Measurements from ENCODE around the gene NFE2L1. TPM values are rescaled to one million over a fixed set of nuclear protein-coding genes. Genes with fewer than 3 reads are reported as not detected.

Gene NFE2L1
- total RNA-seq (2022; extraction: Qiagen RNA extraction), result 102 to 125 TPM (median 120 TPM) in 5 replicates

DNA sequence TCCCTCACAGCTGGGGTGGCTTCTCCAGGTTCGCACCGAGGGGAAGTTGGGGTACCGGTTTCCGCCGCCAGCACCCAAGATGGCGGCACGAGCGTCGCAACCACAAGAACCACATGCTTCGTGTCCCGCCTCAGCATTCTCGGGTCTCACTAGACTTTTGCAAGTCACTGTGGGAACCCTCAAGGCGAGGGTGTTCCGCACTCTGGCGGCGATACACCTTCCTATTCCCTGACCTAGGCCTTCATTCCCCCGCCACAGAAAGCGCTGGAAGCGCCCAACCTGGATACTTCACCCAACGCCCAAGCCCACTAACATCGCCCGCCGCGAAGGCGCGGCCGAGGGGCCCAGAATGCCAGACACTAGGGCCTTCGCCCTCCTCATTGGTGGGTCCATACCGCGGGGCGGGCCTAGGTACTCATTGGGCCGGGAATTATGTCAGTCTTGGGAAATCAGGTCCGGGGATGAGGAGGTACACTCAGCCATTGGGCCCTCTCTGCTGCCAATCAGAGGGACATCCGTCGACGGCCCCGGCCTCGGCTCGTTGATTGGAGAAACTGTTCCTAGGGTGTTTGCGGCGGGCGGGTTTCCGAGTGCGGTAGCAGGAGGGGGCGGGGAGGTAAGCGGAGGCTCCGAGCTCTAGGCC, at the start of gene NFE2L1:
NFE2L1 (plus strand) TSS at position 619 of the 643 bp plus-strand sequence. CDS start 2,760 bp downstream, outside the sequence.

DNA sequence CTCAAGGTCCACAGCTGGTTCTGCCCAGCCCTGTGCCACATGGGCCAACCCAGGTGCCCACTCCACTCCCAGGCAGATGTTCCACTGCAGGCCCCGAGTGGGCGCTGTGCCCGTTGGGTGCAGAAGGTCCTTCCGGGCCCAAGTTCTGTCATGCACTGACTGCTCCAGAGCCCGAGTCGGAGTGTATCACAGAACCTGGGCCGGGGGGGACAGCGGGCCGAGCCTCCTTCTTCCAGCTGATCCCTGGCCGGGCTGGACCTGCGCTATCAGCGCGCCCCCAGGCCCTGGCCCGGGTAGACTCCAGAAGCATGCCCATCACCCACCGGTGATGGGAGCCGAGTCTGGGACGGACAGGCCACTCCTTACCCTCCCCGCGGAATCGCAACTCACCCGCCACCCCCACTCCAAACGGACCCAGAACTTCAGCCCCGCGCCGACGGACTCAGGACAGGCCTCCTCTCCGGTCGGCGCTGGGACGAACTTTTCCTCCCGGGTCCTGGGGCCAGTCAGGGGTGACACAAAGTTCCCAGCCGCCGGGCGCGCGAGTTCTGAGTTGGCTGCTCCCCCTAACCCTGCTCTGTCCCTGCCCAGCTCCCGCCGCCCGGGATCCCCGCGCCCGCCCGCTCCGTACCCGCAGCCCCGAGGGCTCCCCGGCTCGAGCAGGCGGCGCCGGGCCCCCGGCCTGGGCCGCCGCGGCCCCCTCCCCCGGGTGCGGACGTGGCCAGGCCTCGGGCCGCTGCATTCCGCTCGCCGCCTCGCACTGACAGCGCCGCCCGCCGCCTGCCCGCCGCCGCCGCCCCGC, 10.9 kb upstream of the NFE2L1 start, which contains the start of gene COPZ2:
COPZ2 (minus strand) TSS at position 762 of the 802 bp plus-strand sequence; CDS start at position 742, 20 bp downstream.

GRCh38 chr17:48101012-48101720, 53.0 kb downstream of the NFE2L1 start, which contains the start of gene CBX1:
CBX1 (minus strand) TSS chr17:48101478; CDS start chr17:48077004, 24,474 bp downstream.

DNA sequence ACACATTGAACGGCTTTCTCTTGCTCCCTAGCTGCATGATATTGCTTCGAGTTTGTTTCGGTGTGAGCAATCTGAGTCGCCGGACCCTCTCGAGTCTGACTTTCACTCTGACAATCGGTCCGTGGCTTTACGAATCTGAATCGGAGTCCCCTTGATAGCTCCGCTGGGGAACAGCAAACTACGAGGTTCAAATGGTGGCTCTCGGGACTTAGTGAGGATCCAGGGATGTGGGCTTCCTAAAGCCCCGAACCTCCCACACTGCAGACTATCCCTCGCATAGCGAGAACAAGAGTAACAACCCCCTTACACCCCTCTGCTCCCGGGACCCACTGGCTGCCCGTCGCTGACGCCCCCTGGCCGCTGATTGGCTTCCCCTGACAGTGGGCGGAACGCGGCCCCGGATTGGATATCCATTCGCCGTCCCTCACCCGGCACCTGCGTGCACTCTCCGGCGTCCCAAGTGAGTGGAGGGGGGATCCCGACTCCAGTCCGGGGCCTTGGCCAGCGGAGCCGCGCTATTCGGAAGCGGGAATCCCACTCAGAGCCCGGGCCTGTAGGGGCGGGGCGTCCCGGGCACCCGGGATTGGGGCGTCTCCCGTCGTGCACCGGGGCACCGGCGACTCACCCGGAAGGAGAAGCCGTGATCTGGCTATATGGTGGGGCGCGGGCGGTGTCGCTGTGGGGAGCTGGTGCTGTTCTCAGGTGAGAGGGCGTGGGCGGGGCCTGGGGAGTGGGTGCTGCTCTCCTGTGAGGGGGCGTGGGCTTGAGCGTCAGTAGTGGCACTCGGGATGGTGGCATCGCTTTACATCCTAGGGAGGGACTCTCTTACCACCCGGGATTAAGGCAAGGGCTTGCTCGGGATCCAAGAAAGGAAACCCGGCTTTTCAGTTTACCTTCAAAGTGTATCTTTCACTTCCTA, 59.2 kb downstream of the NFE2L1 start, which contains the start of gene SNX11:
SNX11 (plus strand) TSS at position 630 of the 919 bp plus-strand sequence. CDS start 4,278 bp downstream, outside the sequence.

Other genes starting within 250 kb of the NFE2L1 start
- 9.8 to 16.3 TPM (median 13.6 TPM) in 5 replicates for gene OSBPL7, start 226.6 kb upstream of the NFE2L1 start, total RNA-seq (2022; extraction: Qiagen RNA extraction)
- gene MRPL10, start 216.8 kb upstream of the NFE2L1 start, total RNA-seq (2022; extraction: Qiagen RNA extraction), result 86.1 to 122 TPM (median 87.6 TPM) in 5 replicates
- gene LRRC46, start 216.7 kb upstream of the NFE2L1 start, total RNA-seq (2022; extraction: Qiagen RNA extraction), result 2.9 to 3.6 TPM (median 3.2 TPM) in 5 replicates
- 32.4 to 40.3 TPM (median 36.9 TPM) in 5 replicates for gene SCRN2, start 207.1 kb upstream of the NFE2L1 start, total RNA-seq (2022; extraction: Qiagen RNA extraction)
- gene SP6, start 197.2 kb upstream of the NFE2L1 start, total RNA-seq (2022; extraction: Qiagen RNA extraction), result 3.9 to 5.4 TPM (median 4.4 TPM) in 5 replicates
- gene SP2, start 152.1 kb upstream of the NFE2L1 start, total RNA-seq (2022; extraction: Qiagen RNA extraction), result 16.3 to 20.1 TPM (median 16.7 TPM) in 5 replicates
- gene PNPO, start 106.8 kb upstream of the NFE2L1 start, total RNA-seq (2022; extraction: Qiagen RNA extraction), result 22.1 to 23.5 TPM (median 22.6 TPM) in 5 replicates
- 2.1 to 3.1 TPM (median 2.3 TPM) in 5 replicates for gene PRR15L, start 90.5 kb upstream of the NFE2L1 start, total RNA-seq (2022; extraction: Qiagen RNA extraction)
- gene CDK5RAP3, start 77.2 kb upstream of the NFE2L1 start, total RNA-seq (2022; extraction: Qiagen RNA extraction), result 103 to 132 TPM (median 112 TPM) in 5 replicates
- 14.5 to 17.2 TPM (median 15.5 TPM) in 5 replicates for gene COPZ2, start 10.6 kb upstream of the NFE2L1 start, total RNA-seq (2022; extraction: Qiagen RNA extraction)
- gene CBX1, start 53.1 kb downstream of the NFE2L1 start, total RNA-seq (2022; extraction: Qiagen RNA extraction), result 77.3 to 103 TPM (median 80.1 TPM) in 5 replicates
- gene SNX11, start 59.4 kb downstream of the NFE2L1 start, total RNA-seq (2022; extraction: Qiagen RNA extraction), result 26.2 to 29.2 TPM (median 27.3 TPM) in 5 replicates